Epithelial cell of proximal tubule (primary cell): ENCODE data around the gene FGF18. TPM values are rescaled to one million over a fixed set of nuclear protein-coding genes. Genes with fewer than 3 reads are reported as not detected.

Experiments
- DNase-seq: peaks from one replicate; pipeline ENCODE4 v3.0.0-alpha.2; 2011; ENCODE audit warnings: low read depth
- H3K4me3 ChIP-seq: 2 replicates; pipeline ENCODE4 v1.5.1; 2011; ENCODE audit warnings: low read depth, mild to moderate bottlenecking, low read length
- total RNA-seq: library from RNA; depleted of rRNA; stranded (reverse); fragments of >200 nt; gene quantifications from 2 replicates; pipeline ENCODE4 v1.2.3, GENCODE V29; 2015
- TF ChIP-seq, protein P1 (sequence below): conservative IDR thresholded peaks from 2 replicates; pipeline ENCODE4 v1.5.1; 2012; ENCODE audit warnings: low read depth, mild to moderate bottlenecking, low read length

The FGF18 gene
- total RNA-seq, 1 donor from 2014 or later = not detected

- DNase-seq = no peak
- TF ChIP-seq, protein P1, sequence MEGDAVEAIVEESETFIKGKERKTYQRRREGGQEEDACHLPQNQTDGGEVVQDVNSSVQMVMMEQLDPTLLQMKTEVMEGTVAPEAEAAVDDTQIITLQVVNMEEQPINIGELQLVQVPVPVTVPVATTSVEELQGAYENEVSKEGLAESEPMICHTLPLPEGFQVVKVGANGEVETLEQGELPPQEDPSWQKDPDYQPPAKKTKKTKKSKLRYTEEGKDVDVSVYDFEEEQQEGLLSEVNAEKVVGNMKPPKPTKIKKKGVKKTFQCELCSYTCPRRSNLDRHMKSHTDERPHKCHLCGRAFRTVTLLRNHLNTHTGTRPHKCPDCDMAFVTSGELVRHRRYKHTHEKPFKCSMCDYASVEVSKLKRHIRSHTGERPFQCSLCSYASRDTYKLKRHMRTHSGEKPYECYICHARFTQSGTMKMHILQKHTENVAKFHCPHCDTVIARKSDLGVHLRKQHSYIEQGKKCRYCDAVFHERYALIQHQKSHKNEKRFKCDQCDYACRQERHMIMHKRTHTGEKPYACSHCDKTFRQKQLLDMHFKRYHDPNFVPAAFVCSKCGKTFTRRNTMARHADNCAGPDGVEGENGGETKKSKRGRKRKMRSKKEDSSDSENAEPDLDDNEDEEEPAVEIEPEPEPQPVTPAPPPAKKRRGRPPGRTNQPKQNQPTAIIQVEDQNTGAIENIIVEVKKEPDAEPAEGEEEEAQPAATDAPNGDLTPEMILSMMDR = no peak
Measured at GRCh38 chr5:171426266-171426665, 6.8 kb downstream of the FGF18 start.

GRCh38 chr5:171426680-171427079 is 7.2 kb downstream of the FGF18 start:
- H3K4me3 ChIP-seq = no peak overlapping the region
- DNase-seq = no peak
- TF ChIP-seq, protein P1 = no peak

More at GRCh38 chr5:171426266-171426665, 6.8 kb downstream of the FGF18 start:
- H3K4me3 ChIP-seq = no peak overlapping the region

DNA sequence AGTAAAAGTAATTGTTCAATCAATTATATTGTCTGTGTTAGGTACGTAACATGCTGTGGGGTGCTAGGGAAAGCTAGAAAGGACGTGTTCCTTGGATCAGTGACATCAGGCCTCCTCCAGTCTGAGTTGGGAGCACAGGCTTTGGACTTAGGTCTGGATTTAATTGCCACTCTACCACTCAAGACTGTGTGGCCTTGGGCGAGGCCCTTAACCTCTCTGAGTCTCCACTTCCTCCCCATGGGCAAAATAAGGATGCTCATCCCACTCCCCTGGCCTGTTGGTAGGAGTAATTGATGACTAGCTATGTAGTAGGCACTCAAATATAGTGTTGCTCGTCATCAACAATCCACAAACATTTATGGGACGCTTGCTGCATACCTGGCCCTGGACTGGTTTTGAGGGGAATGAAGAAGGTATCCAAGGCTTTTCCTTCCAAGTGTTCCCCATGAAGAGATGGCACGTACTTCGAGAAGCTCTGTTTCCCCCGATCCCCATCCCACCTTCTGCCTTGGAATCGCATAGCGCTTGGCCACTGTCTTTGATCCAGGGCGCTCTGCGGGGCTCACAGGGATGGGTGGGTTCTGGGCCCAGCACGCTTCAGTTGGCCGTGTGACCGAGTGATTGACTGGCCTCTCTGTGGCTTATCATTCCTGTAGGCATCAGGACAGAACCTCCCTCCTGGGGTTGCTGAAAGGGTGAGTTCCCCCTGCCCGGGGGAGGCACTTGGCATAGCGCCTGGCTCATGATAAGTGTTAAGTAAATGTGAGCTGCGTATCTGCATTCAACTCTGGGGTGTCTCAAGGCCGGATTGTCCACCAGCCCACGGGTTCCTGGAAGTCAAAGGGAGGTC is 8.1 kb downstream of the FGF18 start:
- TF ChIP-seq, protein P1 = no peak
- H3K4me3 ChIP-seq = no peak overlapping the region
- no peak for DNase-seq

- no peak for DNase-seq
- TF ChIP-seq, protein P1 = no peak
Measured at GRCh38 chr5:171428168-171428696, 8.8 kb downstream of the FGF18 start.

DNA sequence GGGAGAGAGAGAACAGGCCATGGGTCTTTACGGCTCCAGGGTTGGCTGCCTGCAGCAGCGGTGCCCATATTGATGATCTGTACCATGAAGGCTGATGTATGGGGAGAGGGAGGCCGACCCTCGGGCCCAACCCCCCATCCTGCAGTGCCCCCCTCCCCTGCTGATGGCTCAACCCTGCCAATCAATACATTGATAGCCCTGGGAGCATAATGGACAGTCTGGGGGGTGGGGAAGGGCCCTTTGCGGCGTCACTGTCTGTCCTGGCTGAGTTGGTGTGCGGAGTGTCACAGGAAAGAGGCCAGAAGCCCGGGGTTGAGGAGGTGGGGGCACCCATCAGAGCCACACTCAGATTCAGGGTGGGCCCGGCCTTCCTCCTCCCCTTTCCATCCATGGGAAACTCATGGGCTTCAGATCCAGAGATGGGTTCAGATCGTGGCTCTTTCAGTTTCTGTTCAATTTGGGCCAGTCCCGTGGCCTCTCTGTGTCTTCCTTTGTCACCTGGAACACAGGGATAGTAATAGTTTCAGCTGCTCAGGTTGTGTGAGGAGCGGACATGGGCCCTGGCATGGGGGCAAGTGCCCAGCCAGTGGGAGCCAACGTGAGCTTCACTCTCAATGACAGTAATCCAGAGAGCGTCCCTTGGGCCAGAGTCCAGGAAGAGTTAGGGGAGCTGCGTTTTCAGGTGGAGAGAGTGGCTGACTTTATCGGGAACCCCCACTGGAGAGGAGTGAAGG is 9.5 kb downstream of the FGF18 start:
- no peak for DNase-seq
- no peak overlapping the region for H3K4me3 ChIP-seq
- TF ChIP-seq, protein P1 = no peak

More at GRCh38 chr5:171428168-171428696, 8.8 kb downstream of the FGF18 start:
- no peak overlapping the region for H3K4me3 ChIP-seq

GRCh38 chr5:171429543-171429910 is 10.1 kb downstream of the FGF18 start:
- TF ChIP-seq, protein P1 = no peak
- no peak for DNase-seq
- H3K4me3 ChIP-seq = no peak overlapping the region
